ENCODE data around the gene DLG2.

GRCh38 chr11:85301895-85302678, 325.1 kb downstream of the DLG2 start:
- TF ChIP-seq CTCF (IDR thresholded peaks at IDR 0.05) (no peak), POLR2A (IDR thresholded peaks at IDR 0.05) (no peak)
